SK-N-SH (cell line): ENCODE results near the gene CALHM1. TPM values are rescaled to one million over a fixed set of nuclear protein-coding genes. Genes with fewer than 3 reads are reported as not detected.

ENCODE experiments used
- CTCF ChIA-PET: fragments of 300-600, 350-600 bp; formaldehyde crosslinking; extraction: SDS; loops from one replicate; lab custom pipeline; 2021; lab: Yijun Ruan, JAX
- POLR2A ChIA-PET: fragments of 350-600 bp; sonication (Branson Sonifier 250); formaldehyde crosslinking; extraction: SDS; loops from one replicate; lab custom pipeline; 2020; ENCODE audit warnings: antibody characterized with exemption, inconsistent platforms; lab: Yijun Ruan, JAX
- DNase-seq: peaks from one replicate; pipeline ENCODE4 v3.0.0; 2012
- H2AFZ ChIP-seq: fragments of 200-600 bp; sonication (generic); 2 replicates; pipeline ENCODE4 v1.8.1; 2016; ENCODE audit warnings: antibody characterized with exemption, mild to moderate bottlenecking, low read depth
- H3F3A ChIP-seq: fragments of 200-600 bp; sonication (generic); replicated peaks from 2 replicates; pipeline ENCODE3; 2016; ENCODE audit warnings: antibody characterized with exemption, mild to moderate bottlenecking; ENCODE audit not compliant: insufficient read depth
- H3K27ac ChIP-seq, 2 experiments: fragments of 200-500 bp in 1 of 2; fragments of 200-600 bp in 1 of 2; sonication (Bioruptor generic) in 1 of 2; sonication (generic), shearing (Covaris generic) in 1 of 2; 2 replicates each; pipeline versions ENCODE4 v1.5.1 to v1.6.1; 2014 to 2016; ENCODE audit warnings: low read depth in 2 of 2, inconsistent platforms in 1 of 2, low read length in 1 of 2, mild to moderate bottlenecking in 1 of 2, mixed read lengths in 1 of 2
- H3K27me3 ChIP-seq: fragments of 200-600 bp; sonication (generic), shearing (Covaris generic); 2 replicates; pipeline ENCODE4 v1.6.1; 2016; ENCODE audit warnings: mixed run types; ENCODE audit not compliant: insufficient read depth
- H3K36me3 ChIP-seq, 2 experiments: fragments of 200-500 bp in 1 of 2; fragments of 200-600 bp in 1 of 2; sonication (Bioruptor generic) in 1 of 2; sonication (generic) in 1 of 2; replicated peaks in 1 of 2; 2 replicates each; pipeline versions ENCODE3 to v1.5.1; 2014 to 2016; ENCODE audit warnings: low read length in 1 of 2, mild to moderate bottlenecking in 1 of 2; ENCODE audit not compliant: insufficient read depth in 2 of 2, control insufficient read depth in 1 of 2
- H3K4me1 ChIP-seq, 2 experiments: fragments of 200-500 bp in 1 of 2; fragments of 200-600 bp in 1 of 2; sonication (Bioruptor generic) in 1 of 2; sonication (generic), shearing (Covaris generic) in 1 of 2; 2 replicates each; pipeline versions ENCODE4 v1.5.1 to v1.6.1; 2014 to 2016; ENCODE audit warnings: low read depth in 1 of 2, low read length in 1 of 2, mixed run types in 1 of 2; ENCODE audit not compliant: insufficient read depth in 2 of 2, control insufficient read depth in 1 of 2
- H3K4me2 ChIP-seq: fragments of 200-600 bp; sonication (generic), shearing (Covaris generic); 2 replicates; pipeline ENCODE4 v1.6.1; 2017; ENCODE audit warnings: mixed run types
- H3K4me3 ChIP-seq, 2 experiments: fragments of 200-500 bp in 1 of 2; fragments of 200-600 bp in 1 of 2; sonication (Bioruptor generic) in 1 of 2; sonication (generic), shearing (Covaris generic) in 1 of 2; 2 replicates each; pipeline versions ENCODE4 v1.5.1 to v1.8.1; 2014 to 2016; ENCODE audit warnings: low read depth in 2 of 2, inconsistent platforms in 1 of 2, low read length in 1 of 2, mild to moderate bottlenecking in 1 of 2, mixed read lengths in 1 of 2, moderate library complexity in 1 of 2
- H3K79me2 ChIP-seq: fragments of 200-600 bp; sonication (generic); 2 replicates; pipeline ENCODE4 v1.8.1; 2017; ENCODE audit warnings: mild to moderate bottlenecking; ENCODE audit not compliant: insufficient read depth
- H3K9ac ChIP-seq: fragments of 200-600 bp; sonication (generic); 2 replicates; pipeline ENCODE4 v1.6.1; 2017; ENCODE audit warnings: mixed run types
- H3K9me2 ChIP-seq: fragments of 200-600 bp; sonication (generic); 2 replicates; pipeline ENCODE4 v1.6.1; 2017; ENCODE audit warnings: mixed run types
- H3K9me3 ChIP-seq: fragments of 200-600 bp; sonication (generic); 2 replicates; pipeline ENCODE4 v1.6.1; 2017; ENCODE audit warnings: mixed run types, mild to moderate bottlenecking, moderate library complexity
- H4K20me1 ChIP-seq: fragments of 200-600 bp; sonication (generic); 2 replicates; pipeline ENCODE4 v1.6.1; 2017; ENCODE audit warnings: mild to moderate bottlenecking, mixed run types; ENCODE audit not compliant: insufficient read depth
- CTCF ChIP-seq: fragments of 200-600 bp; sonication (generic); IDR thresholded peaks from 2 replicates; pipeline ENCODE4 v1.6.1; 2017; ENCODE audit warnings: antibody characterized with exemption, mild to moderate bottlenecking, moderate library complexity
- EP300 ChIP-seq, 2 experiments: IDR thresholded peaks; 2 replicates each; pipeline versions ENCODE4 v1.4.0 to v1.6.1; 2012; ENCODE audit warnings: borderline replicate concordance in 1 of 2, low read depth in 1 of 2, low read length in 1 of 2
- EZH2phosphoT487 ChIP-seq: fragments of 200-600 bp; sonication (generic); IDR thresholded peaks from 2 replicates; pipeline ENCODE4 v1.6.1; 2017; ENCODE audit warnings: low read depth, mixed run types, mild to moderate bottlenecking, antibody characterized with exemption, moderate library complexity, borderline replicate concordance
- FOSL2 ChIP-seq: IDR thresholded peaks from 2 replicates; pipeline ENCODE4 v1.4.0; 2012; ENCODE audit warnings: low read depth, mild to moderate bottlenecking, moderate library complexity, borderline replicate concordance
- FOXJ3 ChIP-seq: sonication (generic); formaldehyde crosslinking; IDR thresholded peaks from 2 replicates; pipeline ENCODE4 v1.5.1; 2020; ENCODE audit warnings: mild to moderate bottlenecking, missing genetic modification reagents
- GABPA ChIP-seq: IDR thresholded peaks from 2 replicates; pipeline ENCODE4 v1.4.0; 2012; ENCODE audit warnings: low read depth, mild to moderate bottlenecking
- GATA2 ChIP-seq: sonication (generic); formaldehyde crosslinking; IDR thresholded peaks from 2 replicates; pipeline ENCODE4 v1.5.0; 2020; ENCODE audit warnings: mild to moderate bottlenecking, missing genetic modification reagents
- JUND ChIP-seq: IDR thresholded peaks from 2 replicates; pipeline ENCODE4 v1.4.0; 2012
- MAX ChIP-seq: IDR thresholded peaks from 2 replicates; pipeline ENCODE4 v1.4.0; 2012; ENCODE audit warnings: low read depth
- MXI1 ChIP-seq: IDR thresholded peaks from 2 replicates; pipeline ENCODE4 v1.6.1; 2012; ENCODE audit warnings: mild to moderate bottlenecking, low read depth, low read length, improper control_type of control experiment
- NFIC ChIP-seq: IDR thresholded peaks from 2 replicates; pipeline ENCODE4 v1.4.0; 2012; ENCODE audit warnings: borderline replicate concordance
- NRF1 ChIP-seq: IDR thresholded peaks from 2 replicates; pipeline ENCODE4 v1.6.1; 2012; ENCODE audit warnings: low read depth, mild to moderate bottlenecking, low read length
- PBX3 ChIP-seq: IDR thresholded peaks from 2 replicates; pipeline ENCODE4; 2012
- POLR2AphosphoS5 ChIP-seq: IDR thresholded peaks from 2 replicates; pipeline ENCODE4 v1.6.1; 2012; ENCODE audit warnings: low read depth, low read length
- RAD21 ChIP-seq: IDR thresholded peaks from 2 replicates; pipeline ENCODE4 v1.6.1; 2012; ENCODE audit warnings: mild to moderate bottlenecking, low read length
- RCOR1 ChIP-seq: fragments of 150-350 bp; IDR thresholded peaks from 2 replicates; pipeline ENCODE4 v1.6.1; 2017; ENCODE audit warnings: antibody characterized with exemption, low read length
- REST ChIP-seq: IDR thresholded peaks from 2 replicates; pipeline ENCODE4 v1.6.1; 2012; ENCODE audit warnings: mild to moderate bottlenecking, low read depth, low read length, moderate library complexity
- RXRA ChIP-seq: IDR thresholded peaks from 2 replicates; pipeline ENCODE4 v1.4.0; 2012; ENCODE audit warnings: low read depth, mild to moderate bottlenecking, borderline replicate concordance
- TAF1 ChIP-seq: IDR thresholded peaks from 2 replicates; pipeline ENCODE4 v1.6.1; 2012; ENCODE audit warnings: low read depth, mild to moderate bottlenecking, low read length, moderate library complexity, borderline replicate concordance
- YY1 ChIP-seq: IDR thresholded peaks from 2 replicates; pipeline ENCODE4 v1.4.0; 2012; ENCODE audit warnings: low read depth, mild to moderate bottlenecking
- WGBS: methylation state at CpG from one replicate; pipeline ENCODE4 v1.1.6; 2017; ENCODE audit warnings: low lambda C conversion rate; 5-methylcytosine and 5-hydroxymethylcytosine counted together
- polyA plus RNA-seq, 3 experiments: library from polyadenylated mRNA; depleted of rRNA; stranded (reverse); fragments of >200 nt; gene quantifications; 2 replicates each; pipeline ENCODE4 v1.2.3, GENCODE V29; 2012

Gene CALHM1
- polyA plus RNA-seq, 1 of the 3 experiments (the other 2 are of a cell fraction): not detected

- WGBS: 91% methylated on average over 7 of the region's 7 CpGs
- Histone ChIP-seq H3K9ac (no peak overlapping the region), H3F3A (no peaks in the 10 kb centered on the region), H3K4me3 (no peak overlapping the region), H4K20me1 (no peaks in the 10 kb centered on the region), H3K27ac (no peak overlapping the region), H2AFZ (no peak overlapping the region), H3K36me3 (no peaks in the 10 kb centered on the region), H3K27me3 (no peaks in the 10 kb centered on the region), H3K9me2 (no peaks in the 10 kb centered on the region), H3K4me1 (no peaks in the 10 kb centered on the region), H3K4me2 (no peak overlapping the region), H3K9me3 (no peaks in the 10 kb centered on the region), H3K79me2 (no peaks in the 10 kb centered on the region)
- ChIA-PET CTCF (interaction anchor here (1.1 kb wide), 2 partner anchors 26 to 51 kb away, joined by 3 to 5 read pairs; no protein-coding TSS in a partner anchor), POLR2A (no interaction called here)
- TF ChIP-seq MXI1 (no peak), GABPA (no peak), NRF1 (no peak), RXRA (no peak), MAX (no peak), POLR2AphosphoS5 (no peak), RCOR1 (no peak), YY1 (no peak), EZH2phosphoT487 (no peak), EP300 (IDR thresholded peaks at IDR 0.05; ENCODE audit: borderline replicate concordance in 1 of 2, low read depth in 1 of 2, low read length in 1 of 2) (no peak), CTCF (no peak), FOXJ3 (CRISPR knock-in tag) (no peak), REST (no peak), JUND (no peak), FOSL2 (no peak), GATA2 (no peak), TAF1 (no peak), RAD21 (no peak), NFIC (no peak), PBX3 (no peak)
- DNase-seq: no peak
Observed at GRCh38 chr10:103467406-103467805, 8.7 kb upstream of the CALHM1 start.
